Nephron (organoid): ENCODE data around the gene PDZD2.

Source experiments
- H3K27ac Mint-ChIP-seq, 3 experiments: 2 replicates each; pipeline ENCODE4 v1.8.0; 2020; ENCODE audit warnings: mixed read lengths in 3 of 3, mild to moderate bottlenecking in 2 of 3, moderate library complexity in 1 of 3
- H3K27me3 Mint-ChIP-seq: 2 replicates; pipeline ENCODE4 v1.8.0; 2021; ENCODE audit warnings: low read depth, mild to moderate bottlenecking, moderate library complexity, mixed read lengths
- H3K36me3 Mint-ChIP-seq: 2 replicates; pipeline ENCODE4 v1.8.0; 2020; ENCODE audit warnings: low read depth, mixed read lengths
- H3K4me1 Mint-ChIP-seq: 2 replicates; pipeline ENCODE4 v1.8.0; 2020; ENCODE audit warnings: mixed read lengths
- H3K4me3 Mint-ChIP-seq, 3 experiments: 2 replicates each; pipeline ENCODE4 v1.8.0; 2020; ENCODE audit warnings: mild to moderate bottlenecking in 3 of 3, mixed read lengths in 3 of 3, moderate library complexity in 2 of 3
- H3K9me3 Mint-ChIP-seq: 2 replicates; pipeline ENCODE4 v1.8.0; 2020; ENCODE audit warnings: mixed read lengths
- TF ChIP-seq, protein P1 (sequence below), 3 experiments: fragments of 200-600 bp; sonication (generic); IDR thresholded peaks; one replicate each; pipeline ENCODE4 v1.5.0; 2021; ENCODE audit warnings: antibody characterized with exemption in 3 of 3; ENCODE audit not compliant: unreplicated experiment in 3 of 3

Gene PDZD2

DNA sequence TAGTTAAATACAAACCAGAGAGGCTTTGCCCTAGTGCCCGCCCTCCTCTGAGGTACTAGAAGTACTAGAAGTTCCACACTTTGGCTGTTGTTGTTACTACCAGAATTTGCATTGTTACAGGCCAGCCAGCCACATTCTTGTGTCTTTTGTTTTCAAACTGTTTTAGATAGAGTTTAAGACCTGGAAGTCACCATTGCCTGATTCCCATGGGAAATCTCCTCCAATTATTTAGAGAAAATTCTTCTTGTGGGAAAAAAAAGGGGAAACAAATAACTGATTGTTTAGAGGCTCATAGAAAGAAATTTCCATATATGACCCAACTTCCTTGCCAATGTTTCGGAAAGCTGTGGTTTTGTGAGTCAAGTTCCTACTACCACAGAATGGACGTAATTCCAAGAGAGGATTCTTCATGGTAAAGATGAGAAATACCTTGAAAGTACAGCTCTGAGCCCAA is 282.9 kb downstream of the PDZD2 start:
- Mint-ChIP-seq H3K4me1 (no peaks in the 10 kb centered on the region), H3K27me3 (peaks cover 11% of the 10 kb centered on the region), H3K9me3 (no peaks in the 10 kb centered on the region), H3K27ac (no peak overlapping the region), H3K36me3 (no peaks in the 10 kb centered on the region), H3K4me3 (no peak overlapping the region)
- TF ChIP-seq, protein P1, sequence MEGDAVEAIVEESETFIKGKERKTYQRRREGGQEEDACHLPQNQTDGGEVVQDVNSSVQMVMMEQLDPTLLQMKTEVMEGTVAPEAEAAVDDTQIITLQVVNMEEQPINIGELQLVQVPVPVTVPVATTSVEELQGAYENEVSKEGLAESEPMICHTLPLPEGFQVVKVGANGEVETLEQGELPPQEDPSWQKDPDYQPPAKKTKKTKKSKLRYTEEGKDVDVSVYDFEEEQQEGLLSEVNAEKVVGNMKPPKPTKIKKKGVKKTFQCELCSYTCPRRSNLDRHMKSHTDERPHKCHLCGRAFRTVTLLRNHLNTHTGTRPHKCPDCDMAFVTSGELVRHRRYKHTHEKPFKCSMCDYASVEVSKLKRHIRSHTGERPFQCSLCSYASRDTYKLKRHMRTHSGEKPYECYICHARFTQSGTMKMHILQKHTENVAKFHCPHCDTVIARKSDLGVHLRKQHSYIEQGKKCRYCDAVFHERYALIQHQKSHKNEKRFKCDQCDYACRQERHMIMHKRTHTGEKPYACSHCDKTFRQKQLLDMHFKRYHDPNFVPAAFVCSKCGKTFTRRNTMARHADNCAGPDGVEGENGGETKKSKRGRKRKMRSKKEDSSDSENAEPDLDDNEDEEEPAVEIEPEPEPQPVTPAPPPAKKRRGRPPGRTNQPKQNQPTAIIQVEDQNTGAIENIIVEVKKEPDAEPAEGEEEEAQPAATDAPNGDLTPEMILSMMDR (IDR thresholded peaks at IDR 0.05; ENCODE audit: unreplicated experiment in 3 of 3) = no peak

- TF ChIP-seq, protein P1 (IDR thresholded peaks at IDR 0.05; ENCODE audit: unreplicated experiment in 3 of 3) = no peak
- Mint-ChIP-seq H3K36me3 (no peaks in the 10 kb centered on the region), H3K9me3 (no peaks in the 10 kb centered on the region), H3K27me3 (peaks cover 10% of the 10 kb centered on the region), H3K4me1 (no peaks in the 10 kb centered on the region), H3K4me3 (no peak overlapping the region), H3K27ac (no peak overlapping the region)
These were observed 285.1 kb downstream of the PDZD2 start for GRCh38 chr5:31924005-31924404.

DNA sequence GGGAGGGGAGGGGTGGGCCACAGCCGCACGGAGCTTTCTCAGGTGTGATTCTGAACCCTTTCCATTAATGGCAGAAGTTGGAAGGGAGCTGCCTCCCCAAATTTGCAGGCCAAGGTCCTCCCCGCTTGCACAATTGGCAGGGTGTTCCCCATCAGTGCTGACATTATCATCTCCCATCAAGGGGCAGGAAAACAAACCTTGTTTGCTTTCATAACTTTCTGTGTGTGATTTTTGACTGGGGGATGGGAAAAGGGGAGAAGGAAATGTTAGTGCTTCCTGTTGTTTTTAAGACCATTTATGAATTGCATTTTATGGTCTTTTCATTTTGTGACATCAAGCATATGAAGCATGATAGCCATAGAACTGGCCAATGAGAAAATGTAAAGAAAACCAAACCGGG is 292.9 kb downstream of the PDZD2 start:
- H3K27ac Mint-ChIP-seq = peak overlapping the region in 1 of 3 experiments; percentile 6
- H3K4me1 Mint-ChIP-seq = peaks cover 17% of the 10 kb centered on the region
- H3K4me3 Mint-ChIP-seq = no peak overlapping the region
- TF ChIP-seq, protein P1 (IDR thresholded peaks at IDR 0.05; ENCODE audit: unreplicated experiment in 3 of 3) = no peak
- H3K27me3 Mint-ChIP-seq = peaks cover 7% of the 10 kb centered on the region
- no peaks in the 10 kb centered on the region for H3K9me3 Mint-ChIP-seq
- no peaks in the 10 kb centered on the region for H3K36me3 Mint-ChIP-seq

GRCh38 chr5:31934156-31934555 is 295.2 kb downstream of the PDZD2 start:
- Mint-ChIP-seq H3K4me3 (no peak overlapping the region), H3K27ac (peak overlapping the region; percentile 78 to 83 (median 81))

GRCh38 chr5:31935496-31936369 is 296.8 kb downstream of the PDZD2 start:
- no peaks in the 10 kb centered on the region for H3K9me3 Mint-ChIP-seq

More at GRCh38 chr5:31934156-31934555, 295.2 kb downstream of the PDZD2 start:
- H3K9me3 Mint-ChIP-seq = no peaks in the 10 kb centered on the region
- H3K36me3 Mint-ChIP-seq = no peaks in the 10 kb centered on the region
- no peaks in the 10 kb centered on the region for H3K27me3 Mint-ChIP-seq
- TF ChIP-seq, protein P1 (IDR thresholded peaks at IDR 0.05; ENCODE audit: unreplicated experiment in 3 of 3) = no peak
- peaks cover 32% of the 10 kb centered on the region for H3K4me1 Mint-ChIP-seq

More at GRCh38 chr5:31935496-31936369, 296.8 kb downstream of the PDZD2 start:
- TF ChIP-seq, protein P1 (IDR thresholded peaks at IDR 0.05; ENCODE audit: unreplicated experiment in 3 of 3) = no peak
- Mint-ChIP-seq H3K4me3 (peak overlapping the region; percentile 46 to 73 (median 47)), H3K36me3 (no peaks in the 10 kb centered on the region), H3K4me1 (peaks cover 43% of the 10 kb centered on the region), H3K27me3 (no peaks in the 10 kb centered on the region), H3K27ac (peak overlapping the region; percentile 68 to 78 (median 76))
